T-helper 17 cell (primary cell): ENCODE data around the gene RBBP8. TPM values are rescaled to one million over a fixed set of nuclear protein-coding genes. Genes with fewer than 3 reads are reported as not detected.

Experiments used
- total RNA-seq, 4 donors: library from RNA in 2 of 4; stranded (reverse) in 2 of 4; gene quantifications; one replicate each; pipeline ENCODE4 v1.2.3 and lab custom pipeline; 2022 to 2026

RBBP8 gene
- total RNA-seq, 2 donors from 2014 or later, result 3.3 to 3.8 TPM

Other genes starting within 250 kb of the RBBP8 start
- gene CABLES1, start 202.2 kb downstream of the RBBP8 start, total RNA-seq, result under 1 TPM in 1 of 2 donors, not detected in 1; 0.73 TPM